ENCODE data around the gene KCNN3.

DNA sequence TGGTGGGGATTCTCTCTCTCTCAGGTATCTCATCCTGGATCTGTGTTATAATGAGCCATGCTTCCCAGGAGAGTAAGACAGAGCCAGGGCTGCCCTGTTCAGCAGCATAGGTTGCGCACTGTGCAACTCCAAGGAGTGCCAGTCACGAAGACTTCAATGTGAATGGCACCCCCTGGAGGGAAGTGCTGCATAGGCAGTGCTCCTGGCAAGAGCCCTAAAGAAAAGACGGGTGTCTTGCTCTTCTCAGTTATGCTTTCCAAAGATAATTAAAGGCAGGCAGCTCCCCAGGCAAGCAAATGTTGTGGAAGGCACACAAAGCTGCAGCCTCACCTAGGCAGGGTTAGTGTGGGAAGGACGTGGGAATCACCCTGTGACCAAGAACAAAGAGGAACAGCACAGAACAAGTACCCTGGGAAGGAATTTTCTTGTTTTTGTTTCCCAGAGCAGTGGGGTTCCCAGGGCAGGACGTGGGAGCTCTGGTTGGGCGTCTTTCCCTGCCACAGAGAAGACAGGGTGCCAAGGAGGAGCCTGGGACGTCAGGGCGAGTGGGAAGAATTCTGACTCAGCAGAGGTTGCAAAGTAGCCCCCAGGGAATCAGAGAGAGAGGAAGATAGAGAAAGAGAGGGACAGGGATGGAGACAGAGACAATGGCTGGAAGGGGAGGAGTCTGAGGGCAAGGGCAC lies 120.9 kb downstream of the KCNN3 start:
- no peak for TF ChIP-seq CTCF (IDR thresholded peaks at IDR 0.05)
- no peak for TF ChIP-seq EZH2 (IDR thresholded peaks at IDR 0.05; ENCODE audit: borderline replicate concordance, insufficient read depth, low read depth, low read length, poor library complexity, severe bottlenecking)

Measured in B cell (primary cell).